AG04450 (cell line): ENCODE results near the gene NFIX. TPM values are rescaled to one million over a fixed set of nuclear protein-coding genes. Genes with fewer than 3 reads are reported as not detected.

Experiments
- CTCF ChIA-PET: fragments of 300-600, 350-600 bp; formaldehyde crosslinking; extraction: SDS; loops from one replicate; lab custom pipeline; 2022; ENCODE audit warnings: antibody characterized with exemption, inconsistent platforms; lab: Charles Lee
- POLR2A ChIA-PET: fragments of 350-600 bp; formaldehyde crosslinking; extraction: SDS; loops from one replicate; lab custom pipeline; 2021; ENCODE audit warnings: antibody characterized with exemption, inconsistent platforms; lab: Yijun Ruan, JAX
- DNase-seq: peaks from one replicate; pipeline ENCODE4 v3.0.0-alpha.2; 2011; ENCODE audit warnings: low read depth, low spot score
- H3K27ac ChIP-seq: one replicate; pipeline ENCODE4 v1.5.1; 2012; ENCODE audit warnings: low read depth, low read length, control low read depth
- H3K27me3 ChIP-seq: one replicate; pipeline ENCODE4 v1.6.0; 2012; ENCODE audit warnings: low read length; ENCODE audit not compliant: control insufficient read depth, insufficient read depth
- H3K4me3 ChIP-seq: 2 replicates; pipeline ENCODE4 v1.5.1; 2011; ENCODE audit warnings: mild to moderate bottlenecking, low read depth, low read length, control low read depth
- H3K9me3 ChIP-seq: 2 replicates; pipeline ENCODE4 v1.5.1; 2012; ENCODE audit warnings: low read length; ENCODE audit not compliant: control insufficient read depth, insufficient read depth
- polyA plus RNA-seq: library from polyadenylated mRNA; depleted of rRNA; stranded (reverse); fragments of >200 nt; gene quantifications from 2 replicates; pipeline ENCODE4 v1.2.3, GENCODE V29; 2011
- TF ChIP-seq, protein P1 (sequence below): IDR thresholded peaks from 2 replicates; pipeline ENCODE4 v1.5.1; 2011; ENCODE audit warnings: low read depth, low read length, control low read depth, inconsistent platforms

Gene NFIX
- polyA plus RNA-seq, 1 experiment: 15.1 TPM

DNA sequence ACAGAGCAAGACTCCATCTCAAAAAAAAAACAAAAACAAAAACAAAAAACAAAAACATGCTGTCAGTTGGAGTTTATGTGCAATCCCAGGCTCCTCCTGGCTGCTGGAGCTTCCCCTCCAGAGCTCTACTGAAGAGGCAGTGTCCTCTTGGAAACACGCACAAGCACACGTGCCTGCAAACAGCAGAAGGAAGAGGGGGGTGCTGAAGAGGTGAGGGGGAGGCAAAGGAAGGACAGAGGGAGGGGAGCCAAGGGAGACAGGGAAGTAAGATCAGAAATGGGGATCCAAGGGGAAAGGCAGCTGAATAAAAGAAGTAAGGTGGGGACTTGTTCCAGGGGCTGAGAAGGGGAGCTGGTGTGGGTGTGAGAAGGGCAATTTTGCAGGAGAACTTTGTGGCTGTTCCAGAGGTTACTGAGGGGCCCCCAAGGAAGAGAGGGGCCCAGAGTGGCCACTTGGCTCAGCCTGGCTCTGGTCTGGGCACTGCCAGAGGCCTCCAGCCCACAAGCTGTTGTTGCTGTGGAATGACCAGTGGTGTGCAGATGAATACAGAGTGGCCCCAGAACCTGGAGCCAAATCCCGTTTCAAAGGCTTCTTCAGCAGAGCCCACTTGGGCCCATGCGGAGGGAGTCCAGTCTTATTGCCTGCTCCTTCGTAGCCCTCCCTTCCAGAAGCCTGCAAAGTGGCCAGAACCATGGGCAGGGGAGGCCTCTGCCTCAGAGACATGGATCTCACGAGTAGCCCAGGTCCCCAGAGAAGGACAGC is 73.0 kb downstream of the NFIX start:
- H3K27me3 ChIP-seq: no peaks in the 10 kb centered on the region
- no peak for DNase-seq
- TF ChIP-seq, protein P1, sequence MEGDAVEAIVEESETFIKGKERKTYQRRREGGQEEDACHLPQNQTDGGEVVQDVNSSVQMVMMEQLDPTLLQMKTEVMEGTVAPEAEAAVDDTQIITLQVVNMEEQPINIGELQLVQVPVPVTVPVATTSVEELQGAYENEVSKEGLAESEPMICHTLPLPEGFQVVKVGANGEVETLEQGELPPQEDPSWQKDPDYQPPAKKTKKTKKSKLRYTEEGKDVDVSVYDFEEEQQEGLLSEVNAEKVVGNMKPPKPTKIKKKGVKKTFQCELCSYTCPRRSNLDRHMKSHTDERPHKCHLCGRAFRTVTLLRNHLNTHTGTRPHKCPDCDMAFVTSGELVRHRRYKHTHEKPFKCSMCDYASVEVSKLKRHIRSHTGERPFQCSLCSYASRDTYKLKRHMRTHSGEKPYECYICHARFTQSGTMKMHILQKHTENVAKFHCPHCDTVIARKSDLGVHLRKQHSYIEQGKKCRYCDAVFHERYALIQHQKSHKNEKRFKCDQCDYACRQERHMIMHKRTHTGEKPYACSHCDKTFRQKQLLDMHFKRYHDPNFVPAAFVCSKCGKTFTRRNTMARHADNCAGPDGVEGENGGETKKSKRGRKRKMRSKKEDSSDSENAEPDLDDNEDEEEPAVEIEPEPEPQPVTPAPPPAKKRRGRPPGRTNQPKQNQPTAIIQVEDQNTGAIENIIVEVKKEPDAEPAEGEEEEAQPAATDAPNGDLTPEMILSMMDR: no peak
- no peak overlapping the region for H3K4me3 ChIP-seq
- no peak overlapping the region for H3K27ac ChIP-seq
- ChIA-PET CTCF (interaction anchor here (1.2 kb wide), 1 partner anchor 91 kb away, joined by 4 read pairs; no protein-coding TSS in a partner anchor), POLR2A (no interaction called here)
- H3K9me3 ChIP-seq: no peaks in the 10 kb centered on the region

DNA sequence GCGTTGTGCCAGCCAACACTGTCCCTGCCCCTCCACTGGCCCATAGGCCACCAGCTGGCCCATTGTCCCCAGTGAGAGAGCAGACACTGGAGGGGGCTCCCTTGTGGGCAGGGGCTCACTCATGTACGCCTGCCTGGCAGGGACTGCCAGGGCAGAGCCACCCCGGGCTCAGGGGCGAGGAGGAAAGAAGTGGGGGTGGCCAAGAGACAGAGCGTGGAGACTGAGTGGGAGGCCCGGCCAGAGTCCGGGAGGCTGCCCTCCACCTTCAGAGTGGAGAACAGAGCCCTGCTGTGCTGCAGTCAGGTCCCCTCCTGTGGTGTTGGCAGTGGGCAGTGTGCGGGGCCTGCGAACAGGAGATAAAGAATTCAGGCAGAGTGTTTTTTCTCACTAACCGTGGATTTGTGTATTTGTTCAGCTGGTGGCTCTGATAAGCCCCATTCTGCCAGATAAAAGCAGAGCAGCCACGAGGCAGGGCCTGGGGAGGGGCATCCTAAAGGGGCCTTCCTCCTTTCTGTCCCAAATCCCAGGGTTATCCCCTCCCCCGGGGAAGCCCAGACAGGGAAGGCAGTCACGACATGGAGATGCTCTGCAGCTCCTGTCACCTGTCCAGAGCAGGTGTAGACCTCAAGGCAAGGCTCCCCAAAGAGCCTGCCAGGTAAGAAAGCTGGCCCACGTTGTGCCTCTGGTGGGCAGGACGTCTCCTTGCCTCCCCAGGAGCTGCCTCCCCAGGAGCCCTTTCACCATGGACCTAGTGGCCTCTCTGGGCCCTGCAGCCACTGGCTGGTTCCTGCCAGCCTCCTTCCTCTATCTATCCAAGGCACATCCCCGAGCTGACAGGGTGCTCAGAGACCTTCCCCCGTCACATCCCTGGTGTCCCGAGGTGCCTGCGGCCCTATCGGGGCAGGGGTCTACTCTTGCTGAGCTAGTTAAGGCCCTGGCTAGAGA is 74.4 kb downstream of the NFIX start:
- CTCF ChIA-PET: interaction anchor here (1.9 to 2.6 kb wide), 2 partner anchors 9 to 36 kb away, joined by 6 to 28 read pairs; no protein-coding TSS in a partner anchor
- H3K4me3 ChIP-seq: no peak overlapping the region
- H3K9me3 ChIP-seq: no peaks in the 10 kb centered on the region
- H3K27me3 ChIP-seq: no peaks in the 10 kb centered on the region
- no peak for DNase-seq
- no peak overlapping the region for H3K27ac ChIP-seq
- TF ChIP-seq, protein P1: no peak
- POLR2A ChIA-PET: interaction anchor here (0.6 to 1.1 kb wide), 2 partner anchors 44 to 47 kb away, joined by 3 read pairs; no protein-coding TSS in a partner anchor

DNA sequence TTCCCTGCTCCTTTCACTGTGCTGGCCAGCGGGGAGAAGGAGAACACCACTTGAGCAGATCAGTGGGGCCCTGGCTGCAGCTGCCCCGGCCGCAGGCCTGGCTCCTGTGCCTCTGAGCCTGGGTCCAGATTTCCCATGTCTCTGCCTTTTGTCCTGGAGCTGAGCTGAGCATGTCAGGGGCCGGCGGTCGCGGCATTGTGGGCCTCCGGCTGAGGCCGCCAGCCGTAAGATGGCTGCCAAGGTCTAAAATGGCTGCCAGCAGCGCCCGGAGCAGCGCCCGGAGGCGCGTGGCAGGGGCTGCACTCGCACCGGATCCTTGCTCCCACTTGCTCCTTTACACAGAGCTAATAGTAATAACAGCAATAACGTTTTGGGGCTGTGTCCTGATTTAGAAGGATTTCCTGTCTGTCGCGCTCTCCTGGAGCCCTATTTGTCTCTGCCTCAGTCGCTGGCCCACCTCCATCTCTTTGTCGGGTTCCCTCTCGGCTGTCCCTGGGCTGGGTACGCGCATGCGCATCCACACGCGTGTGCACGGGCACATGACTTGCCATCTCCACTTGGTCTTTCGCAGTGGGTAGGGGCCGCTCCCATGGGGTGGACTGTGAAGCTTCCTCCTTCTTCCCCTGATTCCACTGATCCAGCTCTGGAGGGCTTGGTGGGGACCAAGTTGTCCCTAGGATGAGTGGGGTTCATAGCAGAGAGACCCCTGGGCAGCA is 75.3 kb downstream of the NFIX start:
- ChIA-PET POLR2A (interaction anchor here (1.1 kb wide), 1 partner anchor 45 kb away, joined by 3 read pairs; no protein-coding TSS in a partner anchor), CTCF (interaction anchor here (1.0 to 2.6 kb wide), 3 partner anchors 10 to 37 kb away, joined by 3 to 28 read pairs (median 6); no protein-coding TSS in a partner anchor)
- no peaks in the 10 kb centered on the region for H3K9me3 ChIP-seq
- no peak for DNase-seq
- H3K27me3 ChIP-seq: no peaks in the 10 kb centered on the region
- TF ChIP-seq, protein P1: no peak
- H3K27ac ChIP-seq: no peak overlapping the region
- H3K4me3 ChIP-seq: no peak overlapping the region

DNA sequence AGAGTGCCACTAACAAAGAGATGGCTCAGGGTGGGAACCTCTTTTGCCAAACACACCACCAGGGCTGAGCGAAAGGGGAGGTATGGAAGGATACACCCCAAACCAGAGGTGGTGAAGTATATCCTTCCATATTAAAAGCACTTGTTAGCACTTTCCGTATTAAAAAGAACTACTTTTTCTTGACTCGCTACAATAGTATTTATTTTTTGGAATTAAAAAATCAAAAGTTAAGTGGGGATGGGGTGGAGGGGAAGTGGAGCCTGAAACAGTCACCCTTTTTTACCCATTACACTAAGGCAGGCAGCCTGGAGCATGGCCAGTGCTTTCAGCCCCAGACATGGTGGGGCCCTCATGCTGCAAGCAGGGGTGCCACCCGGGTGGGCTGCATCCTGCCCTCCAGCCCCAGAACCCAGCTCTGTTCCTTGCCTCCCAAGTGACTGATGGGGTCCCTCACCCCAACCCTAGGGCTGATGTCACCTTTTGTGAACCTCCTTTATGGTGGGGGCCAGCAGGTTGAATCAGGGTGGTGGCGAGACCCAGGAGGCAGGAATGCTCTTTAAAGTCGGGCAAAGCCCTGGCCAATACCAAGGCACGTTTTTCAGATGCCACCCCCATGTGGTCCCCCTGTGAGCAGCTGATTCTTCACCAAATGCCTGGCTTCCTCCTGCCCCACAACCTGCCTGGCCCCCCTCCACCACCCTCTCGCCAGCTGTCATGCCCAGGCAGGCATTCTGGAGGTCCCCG is 76.3 kb downstream of the NFIX start:
- no peak overlapping the region for H3K27ac ChIP-seq
- TF ChIP-seq, protein P1: no peak
- POLR2A ChIA-PET: interaction anchor here (0.6 kb wide), 1 partner anchor 37 kb away, joined by 3 read pairs; no protein-coding TSS in a partner anchor
- no peak overlapping the region for H3K4me3 ChIP-seq
- no peaks in the 10 kb centered on the region for H3K27me3 ChIP-seq
- no peak for DNase-seq
- CTCF ChIA-PET: interaction anchor here (1.0 to 2.6 kb wide), 2 partner anchors 11 to 22 kb away, joined by 3 to 28 read pairs; no protein-coding TSS in a partner anchor
- no peaks in the 10 kb centered on the region for H3K9me3 ChIP-seq
